Panc1 (cell line): ENCODE data around the gene NAA60.

Source experiments
- POLR2AphosphoS5 ChIP-seq: IDR thresholded peaks from 2 replicates; pipeline ENCODE4 v1.6.1; 2012; ENCODE audit warnings: mild to moderate bottlenecking, low read depth, low read length, moderate library complexity
- REST ChIP-seq, 2 experiments: IDR thresholded peaks; 2 replicates each; pipeline ENCODE4 v1.6.1; 2011 to 2012; ENCODE audit warnings: low read depth in 2 of 2, control low read depth in 1 of 2, low read length in 1 of 2, mild to moderate bottlenecking in 1 of 2, moderate library complexity in 1 of 2; ENCODE audit not compliant: insufficient read depth in 1 of 2
- SIN3A ChIP-seq: IDR thresholded peaks from 2 replicates; pipeline ENCODE4 v1.6.1; 2012; ENCODE audit warnings: low read depth, mild to moderate bottlenecking, low read length, moderate library complexity, borderline replicate concordance; ENCODE audit not compliant: insufficient read depth
- TCF7L2 ChIP-seq: IDR thresholded peaks from 2 replicates; pipeline ENCODE4 v1.6.1; 2011; ENCODE audit warnings: mild to moderate bottlenecking, low read depth, low read length, inconsistent platforms
- TF ChIP-seq, protein P1 (sequence below): fragments of 450-650 bp; IDR thresholded peaks from 2 replicates; pipeline ENCODE4 v1.5.1; 2017; ENCODE audit warnings: mild to moderate bottlenecking

GRCh38 chr16:3444032-3444388, 530 bp downstream of the NAA60 start:
- TF ChIP-seq, protein P1, sequence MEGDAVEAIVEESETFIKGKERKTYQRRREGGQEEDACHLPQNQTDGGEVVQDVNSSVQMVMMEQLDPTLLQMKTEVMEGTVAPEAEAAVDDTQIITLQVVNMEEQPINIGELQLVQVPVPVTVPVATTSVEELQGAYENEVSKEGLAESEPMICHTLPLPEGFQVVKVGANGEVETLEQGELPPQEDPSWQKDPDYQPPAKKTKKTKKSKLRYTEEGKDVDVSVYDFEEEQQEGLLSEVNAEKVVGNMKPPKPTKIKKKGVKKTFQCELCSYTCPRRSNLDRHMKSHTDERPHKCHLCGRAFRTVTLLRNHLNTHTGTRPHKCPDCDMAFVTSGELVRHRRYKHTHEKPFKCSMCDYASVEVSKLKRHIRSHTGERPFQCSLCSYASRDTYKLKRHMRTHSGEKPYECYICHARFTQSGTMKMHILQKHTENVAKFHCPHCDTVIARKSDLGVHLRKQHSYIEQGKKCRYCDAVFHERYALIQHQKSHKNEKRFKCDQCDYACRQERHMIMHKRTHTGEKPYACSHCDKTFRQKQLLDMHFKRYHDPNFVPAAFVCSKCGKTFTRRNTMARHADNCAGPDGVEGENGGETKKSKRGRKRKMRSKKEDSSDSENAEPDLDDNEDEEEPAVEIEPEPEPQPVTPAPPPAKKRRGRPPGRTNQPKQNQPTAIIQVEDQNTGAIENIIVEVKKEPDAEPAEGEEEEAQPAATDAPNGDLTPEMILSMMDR = no peak
- TF ChIP-seq SIN3A = 0 out of 2 replicates have a peak, but pooled peaks have one; percentile 4
- TF ChIP-seq REST (IDR thresholded peaks at IDR 0.05; ENCODE audit: insufficient read depth in 1 of 2, low read depth in 2 of 2, low read length in 1 of 2) = no peak
- TF ChIP-seq POLR2AphosphoS5 = no peak
- no peak for TF ChIP-seq TCF7L2
